MM.1S (cell line): ENCODE data around the gene ERBIN.

Experiments
- CTCF ChIP-seq: fragments of 300-600 bp; sonication (generic); IDR thresholded peaks from 2 replicates; pipeline ENCODE4 v1.5.1; 2016; ENCODE audit warnings: antibody characterized with exemption, low read length, mixed read lengths
- EZH2 ChIP-seq: fragments of 300-600 bp; sonication (generic); optimal IDR thresholded peaks from 2 replicates; pipeline ENCODE3; 2017; ENCODE audit warnings: low read depth, mild to moderate bottlenecking, antibody characterized with exemption, low read length, mixed read lengths
- EZH2phosphoT487 ChIP-seq: fragments of 300-600 bp; sonication (generic); IDR thresholded peaks from 2 replicates; pipeline ENCODE4 v1.6.1; 2018; ENCODE audit warnings: antibody characterized with exemption, low read length

- TF ChIP-seq CTCF (no peak), EZH2 (no peak), EZH2phosphoT487 (no peak)
Observed at GRCh38 chr5:66002415-66002814, 76.0 kb downstream of the ERBIN start.
